ENCODE measurements around the gene NR2E1.

NR2E1 gene

GRCh38 chr6:108165714-108166663 lies at the start of gene NR2E1:
Gene NR2E1, plus strand, starts transcription at chr6:108166022. Its CDS starts 744 bp downstream, at chr6:108166766.
- DNase-seq, result no peak

- DNase-seq, result no peak
Measured at GRCh38 chr6:108116546-108117426, 49.0 kb upstream of the NR2E1 start.

- DNase-seq, result no peak
Measured at GRCh38 chr6:108117427-108118358, 48.1 kb upstream of the NR2E1 start.

GRCh38 chr6:108118359-108118724 lies 47.5 kb upstream of the NR2E1 start:
- no peak for DNase-seq

- DNase-seq, result no peak
Measured at GRCh38 chr6:108118810-108119768, 46.7 kb upstream of the NR2E1 start.

- no peak for DNase-seq
Measured at GRCh38 chr6:108119769-108120141, 46.1 kb upstream of the NR2E1 start.

GRCh38 chr6:108120311-108120710 lies 45.5 kb upstream of the NR2E1 start:
- DNase-seq, result no peak

- DNase-seq, result no peak
Measured at GRCh38 chr6:108121612-108122011, 44.2 kb upstream of the NR2E1 start.

- no peak for DNase-seq
Measured at GRCh38 chr6:108123481-108123929, 42.3 kb upstream of the NR2E1 start.

- DNase-seq, result no peak
Measured at GRCh38 chr6:108123946-108124345, 41.9 kb upstream of the NR2E1 start.

- DNase-seq, result no peak
Measured at GRCh38 chr6:108127056-108127455, 38.8 kb upstream of the NR2E1 start.

GRCh38 chr6:108127826-108128225 lies 38.0 kb upstream of the NR2E1 start:
- peak; percentile 34 for DNase-seq

- no peak for DNase-seq
Measured at GRCh38 chr6:108130262-108130661, 35.6 kb upstream of the NR2E1 start.

- no peak for DNase-seq
Measured at GRCh38 chr6:108132863-108133262, 33.0 kb upstream of the NR2E1 start.

- peak; percentile 59 for DNase-seq
Measured at GRCh38 chr6:108133594-108134179, 32.1 kb upstream of the NR2E1 start.

- no peak for DNase-seq
Measured at GRCh38 chr6:108134213-108134970, 31.4 kb upstream of the NR2E1 start.

- DNase-seq, result no peak
Measured at GRCh38 chr6:108142240-108142639, 23.6 kb upstream of the NR2E1 start.

GRCh38 chr6:108145639-108146038 lies 20.2 kb upstream of the NR2E1 start:
- no peak for DNase-seq

- DNase-seq, result no peak
Measured at GRCh38 chr6:108152446-108152845, 13.4 kb upstream of the NR2E1 start.

Data from HCEC 1CT (cell line).